Vagina (tissue), 2 donors: Measurements from ENCODE around the gene ADD1. TPM values are rescaled to one million over a fixed set of nuclear protein-coding genes. Genes with fewer than 3 reads are reported as not detected.
"Not testable (repeated sequence)": the region's sequence is repeated elsewhere in the genome, so short reads cannot be mapped to it uniquely, and the experiment has no call there.

Experiments used
- DNase-seq, 2 donors: peaks; one replicate each; pipeline ENCODE4 v3.0.0-alpha.2; 2017; ENCODE audit errors: extremely low spot score in 2 of 2
- H3K27ac ChIP-seq: fragments of 200-600 bp; sonication (generic); one replicate; pipeline ENCODE4 v1.5.1; 2019
- H3K27me3 ChIP-seq: fragments of 200-600 bp; sonication (generic); one replicate; pipeline ENCODE4 v1.5.1; 2019
- H3K36me3 ChIP-seq, 2 donors: fragments of 200-600 bp; sonication (generic); one replicate each; pipeline ENCODE4 v1.5.1; 2017 to 2019
- H3K4me1 ChIP-seq: fragments of 200-600 bp; sonication (generic); one replicate; pipeline ENCODE4 v1.5.1; 2019
- H3K4me3 ChIP-seq, 2 donors: fragments of 200-600 bp; sonication (generic); 1 replicate in 1 of 2; 2 replicates in 1 of 2; pipeline ENCODE4 v1.5.1; 2016 to 2019
- H3K9me3 ChIP-seq: fragments of 200-600 bp; sonication (generic); one replicate; pipeline ENCODE4 v1.5.1; 2019
- CTCF ChIP-seq, 3 experiments: fragments of 450-650 bp in 2 of 3; fragments of 200-600 bp in 1 of 3; sonication (generic) in 1 of 3; IDR thresholded peaks; one replicate each; pipeline ENCODE4 v1.5.1; 2017 to 2019; ENCODE audit warnings: antibody characterized with exemption in 3 of 3, mild to moderate bottlenecking in 2 of 3, moderate library complexity in 2 of 3
- POLR2A ChIP-seq, 2 donors: fragments of 450-650 bp; IDR thresholded peaks; one replicate each; pipeline ENCODE4 v1.6.1; 2017; ENCODE audit warnings: antibody characterized with exemption in 2 of 2, mild to moderate bottlenecking in 2 of 2, moderate library complexity in 2 of 2
- POLR2AphosphoS5 ChIP-seq, 2 donors: sonication (generic); formaldehyde crosslinking; IDR thresholded peaks; one replicate each; pipeline ENCODE4 v1.9.0; 2017; ENCODE audit warnings: antibody characterized with exemption in 2 of 2, mild to moderate bottlenecking in 2 of 2, low read depth in 1 of 2; ENCODE audit not compliant: insufficient read depth in 1 of 2
- intact Hi-C: fragments of 100-400 bp; cut with DNase I; formaldehyde crosslinking; loops from one replicate; pipeline ENCODE4 v1.15.1; 2023
- total RNA-seq: library from RNA; depleted of rRNA; stranded (reverse); fragments of >200 nt; gene quantifications from one replicate; pipeline ENCODE4 v1.2.3, GENCODE V29; 2016

Gene ADD1
- total RNA-seq, 1 donor from 2014 or later, result 228 TPM

- H3K4me3 ChIP-seq, result no peak overlapping the region
- H3K36me3 ChIP-seq, result peaks cover 0 to 54% of the 10 kb centered on the region in 2 donors
- TF ChIP-seq POLR2AphosphoS5 (IDR thresholded peaks at IDR 0.05; ENCODE audit: insufficient read depth in 1 of 2, low read depth in 1 of 2) (no peak), CTCF (IDR thresholded peaks at IDR 0.05) (no peak), POLR2A (IDR thresholded peaks at IDR 0.05) (no peak)
- DNase-seq, result peak in 1 of 2 donors; percentile 69
- H3K4me1 ChIP-seq, result peaks cover 37% of the 10 kb centered on the region
- H3K27me3 ChIP-seq, result no peaks in the 10 kb centered on the region
- H3K27ac ChIP-seq, result no peak overlapping the region
- no peaks in the 10 kb centered on the region for H3K9me3 ChIP-seq
- intact Hi-C loops, result loop anchor here (10.0 kb wide), 1 partner anchor 183 kb away; the partner anchor contains the start of gene TNIP2
Measured at GRCh38 chr4:2937986-2938385, 94.3 kb downstream of the ADD1 start.

DNA sequence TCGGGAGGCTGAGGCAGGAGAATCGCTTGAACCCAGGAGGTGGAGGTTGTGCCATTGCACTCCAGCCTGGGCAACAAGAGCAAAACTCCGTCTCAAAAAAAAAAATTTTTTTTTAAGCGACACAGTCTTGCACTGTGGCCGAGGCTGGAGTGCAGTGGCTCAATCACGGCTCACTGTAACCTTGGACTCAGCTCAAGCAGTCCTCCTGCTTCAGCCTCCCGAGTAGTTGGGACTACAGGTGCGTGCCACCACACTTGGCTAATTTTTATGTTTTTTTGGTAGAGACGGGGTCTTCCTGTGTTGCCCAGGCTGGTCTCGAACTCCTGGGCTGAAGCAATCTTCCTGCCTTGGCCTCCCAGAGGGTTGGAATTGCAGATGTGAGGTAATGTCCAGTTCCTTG is 94.8 kb downstream of the ADD1 start:
- intact Hi-C loops, result loop anchor here (10.0 kb wide), 1 partner anchor 184 kb away; the partner anchor contains the start of gene TNIP2
- peaks cover 33% of the 10 kb centered on the region for H3K4me1 ChIP-seq
- peaks cover 0 to 59% of the 10 kb centered on the region in 2 donors for H3K36me3 ChIP-seq
- not testable (repeated sequence) for H3K27me3 ChIP-seq, DNase-seq, H3K4me3 ChIP-seq, H3K9me3 ChIP-seq, H3K27ac ChIP-seq

DNA sequence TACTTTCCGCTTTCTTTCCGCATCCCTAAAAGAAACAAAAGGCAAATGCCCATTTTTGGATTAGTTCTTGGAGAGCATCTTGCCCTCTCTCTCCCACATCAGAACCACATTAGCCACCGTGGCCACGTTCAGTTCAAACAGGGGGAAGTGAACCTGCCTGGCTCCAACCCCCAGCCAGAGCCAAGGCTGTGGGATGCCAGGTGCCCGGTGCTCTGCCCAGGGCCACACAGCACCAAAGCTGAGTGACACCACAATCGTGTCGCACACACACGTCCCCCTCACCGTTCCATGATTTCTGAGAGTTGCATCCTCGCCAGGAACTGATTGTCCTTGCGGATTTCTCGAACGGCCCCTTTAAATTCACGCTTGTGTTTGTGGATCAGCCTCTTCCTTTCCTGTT is 95.3 kb downstream of the ADD1 start:
- Histone ChIP-seq H3K4me1 (peaks cover 28% of the 10 kb centered on the region), H3K36me3 (peaks cover 0 to 63% of the 10 kb centered on the region in 2 donors), H3K27me3 (no peaks in the 10 kb centered on the region), H3K27ac (no peak overlapping the region), H3K9me3 (no peaks in the 10 kb centered on the region), H3K4me3 (no peak overlapping the region)
- peak in 1 of 2 donors; percentile 85 for DNase-seq
- TF ChIP-seq POLR2AphosphoS5 (IDR thresholded peaks at IDR 0.05; ENCODE audit: insufficient read depth in 1 of 2, low read depth in 1 of 2) (no peak), CTCF (IDR thresholded peaks at IDR 0.05) (no peak), POLR2A (IDR thresholded peaks at IDR 0.05) (no peak)
- intact Hi-C loops, result loop anchor here (10.0 kb wide), 1 partner anchor 184 kb away; the partner anchor contains the start of gene TNIP2

DNA sequence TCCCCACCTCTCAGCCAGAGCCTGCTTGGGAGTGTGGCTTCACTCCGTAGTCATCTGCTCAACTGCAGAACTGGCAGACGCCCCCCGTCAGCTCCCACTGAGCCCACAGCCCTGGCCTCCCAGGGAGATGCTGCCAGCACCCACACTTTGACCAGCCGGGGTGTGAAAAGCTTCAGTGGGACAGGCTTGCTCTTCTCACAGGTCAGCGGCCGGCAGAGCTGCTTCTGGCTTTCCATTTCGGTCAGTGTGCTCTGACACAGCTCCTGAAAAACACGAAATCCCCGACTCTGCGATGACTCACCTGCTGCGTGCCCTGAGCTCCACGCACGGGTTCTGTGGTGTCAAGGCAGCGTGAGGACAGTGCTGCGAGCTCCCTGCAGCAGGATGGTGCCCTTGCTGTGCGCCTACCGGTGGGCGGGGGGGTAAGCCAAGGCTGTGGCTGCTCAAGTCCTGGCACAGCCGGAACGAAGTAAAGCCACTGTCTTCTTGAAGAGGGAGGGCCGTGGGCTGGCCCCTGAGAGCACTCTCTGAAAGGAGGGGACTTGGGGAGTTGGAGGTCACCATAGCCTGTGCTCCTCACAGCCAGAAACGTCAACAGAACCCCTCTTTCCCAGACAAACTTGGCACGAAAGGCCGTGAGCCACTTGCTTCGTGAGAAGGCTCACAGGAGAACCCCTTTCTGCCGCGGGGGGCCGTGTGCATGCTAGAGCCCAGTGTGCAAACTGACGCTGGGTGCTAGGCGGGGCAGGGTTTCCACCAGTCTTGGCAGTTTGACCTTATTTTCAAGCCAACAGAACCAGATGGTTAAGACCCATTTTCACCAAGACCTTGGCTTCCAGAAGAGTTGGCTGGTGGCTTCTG is 96.0 kb downstream of the ADD1 start:
- H3K4me1 ChIP-seq, result peaks cover 28% of the 10 kb centered on the region
- intact Hi-C loops, result loop anchor here (10.0 kb wide), 1 partner anchor 185 kb away; the partner anchor contains the start of gene TNIP2
- H3K27ac ChIP-seq, result no peak overlapping the region
- DNase-seq, result peak in 1 of 2 donors; percentile 86
- no peaks in the 10 kb centered on the region for H3K27me3 ChIP-seq
- TF ChIP-seq CTCF (IDR thresholded peaks at IDR 0.05) (no peak), POLR2A (IDR thresholded peaks at IDR 0.05) (no peak), POLR2AphosphoS5 (IDR thresholded peaks at IDR 0.05; ENCODE audit: insufficient read depth in 1 of 2, low read depth in 1 of 2) (no peak)
- no peak overlapping the region for H3K4me3 ChIP-seq
- no peaks in the 10 kb centered on the region for H3K9me3 ChIP-seq
- peaks cover 0 to 68% of the 10 kb centered on the region in 2 donors for H3K36me3 ChIP-seq

GRCh38 chr4:2940267-2941137 is 96.9 kb downstream of the ADD1 start:
- H3K36me3 ChIP-seq, result peaks cover 0 to 77% of the 10 kb centered on the region in 2 donors
- TF ChIP-seq POLR2AphosphoS5 (IDR thresholded peaks at IDR 0.05; ENCODE audit: insufficient read depth in 1 of 2, low read depth in 1 of 2) (no peak), CTCF (IDR thresholded peaks at IDR 0.05) (no peak), POLR2A (IDR thresholded peaks at IDR 0.05) (no peak)

More at GRCh38 chr4:2940267-2941137, 96.9 kb downstream of the ADD1 start:
- H3K27me3 ChIP-seq, result no peaks in the 10 kb centered on the region
- H3K9me3 ChIP-seq, result no peaks in the 10 kb centered on the region
- H3K27ac ChIP-seq, result no peak overlapping the region
- intact Hi-C loops, result no loop called here
- peaks cover 23% of the 10 kb centered on the region for H3K4me1 ChIP-seq
- no peak overlapping the region for H3K4me3 ChIP-seq
- peak in 1 of 2 donors; percentile 83 for DNase-seq
